Measurements from ENCODE around the gene SIPA1L2. TPM values are rescaled to one million over a fixed set of nuclear protein-coding genes. Genes with fewer than 3 reads are reported as not detected.

The SIPA1L2 gene
- total RNA-seq, 1 experiment from 2014 or later, result 12.5 TPM

DNA sequence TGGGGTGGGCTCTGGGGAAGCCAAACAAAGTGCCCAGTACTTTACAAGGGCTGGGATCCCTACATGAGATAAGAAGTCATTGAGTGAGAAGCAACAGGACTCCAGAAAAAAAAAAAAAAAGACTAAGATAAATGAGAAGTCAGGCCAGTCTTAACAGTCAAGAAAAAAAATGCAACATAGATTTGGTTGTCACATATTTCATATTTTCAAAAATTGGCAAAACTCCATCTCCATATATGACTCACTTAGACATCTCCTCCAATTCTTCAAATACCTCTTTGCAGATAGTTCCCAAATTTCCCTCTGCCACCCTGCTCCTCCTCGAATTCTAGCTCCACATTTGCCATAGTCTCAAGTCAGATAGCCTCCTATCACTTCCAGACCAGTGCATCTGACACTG, 20.9 kb upstream of the SIPA1L2 start:
- Histone ChIP-seq H3K4me2 (ENCODE audit: low read length) (no peak overlapping the region), H2AFZ (ENCODE audit: low read depth, low read length, poor library complexity, severe bottlenecking) (no peak overlapping the region), H3K9me2 (ENCODE audit: insufficient read depth) (no peaks in the 10 kb centered on the region), H3K36me3 (ENCODE audit: control insufficient read depth in 1 of 2, insufficient read depth in 2 of 2, low read length in 2 of 2) (no peaks in the 10 kb centered on the region), H4K20me1 (ENCODE audit: insufficient read depth) (no peaks in the 10 kb centered on the region), H3K27ac (ENCODE audit: low read depth, low read length) (no peak overlapping the region), H3K9me3 (ENCODE audit: control insufficient read depth in 1 of 2, insufficient read depth in 1 of 2, low read depth in 1 of 2, low read length in 2 of 2) (no peaks in the 10 kb centered on the region), H3K79me2 (ENCODE audit: insufficient read depth, low read length) (no peaks in the 10 kb centered on the region), H3K9ac (ENCODE audit: low read length) (no peak overlapping the region), H3K4me1 (ENCODE audit: control insufficient read depth in 1 of 2, insufficient read depth in 2 of 2, low read length in 2 of 2) (no peaks in the 10 kb centered on the region), H3K4me3 (replicated peaks in 1 of 2; ENCODE audit: low read depth in 1 of 2, low read length in 2 of 2) (no peak overlapping the region), H3K27me3 (ENCODE audit: insufficient read depth, low read length) (no peaks in the 10 kb centered on the region)
- intact Hi-C loops (cut with micrococcal nuclease), result no loop called here
- POLR2A ChIA-PET, result no interaction called here
- ATAC-seq, result no peak
- TF ChIP-seq, protein P1, sequence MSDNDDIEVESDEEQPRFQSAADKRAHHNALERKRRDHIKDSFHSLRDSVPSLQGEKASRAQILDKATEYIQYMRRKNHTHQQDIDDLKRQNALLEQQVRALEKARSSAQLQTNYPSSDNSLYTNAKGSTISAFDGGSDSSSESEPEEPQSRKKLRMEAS (IDR thresholded peaks at IDR 0.05), result no peak
- TF ChIP-seq SIN3A (IDR thresholded peaks at IDR 0.05; ENCODE audit: low read depth) (no peak), POLR2AphosphoS5 (IDR thresholded peaks at IDR 0.05; ENCODE audit: low read depth, low read length) (no peak), CBX3 (IDR thresholded peaks at IDR 0.05; ENCODE audit: low read depth) (no peak), REST (IDR thresholded peaks at IDR 0.05; ENCODE audit: low read depth) (no peak), CEBPB (IDR thresholded peaks at IDR 0.05; ENCODE audit: low read depth) (no peak), ELF1 (IDR thresholded peaks at IDR 0.05; ENCODE audit: borderline replicate concordance, low read depth) (no peak)
- TF ChIP-seq, protein P2, sequence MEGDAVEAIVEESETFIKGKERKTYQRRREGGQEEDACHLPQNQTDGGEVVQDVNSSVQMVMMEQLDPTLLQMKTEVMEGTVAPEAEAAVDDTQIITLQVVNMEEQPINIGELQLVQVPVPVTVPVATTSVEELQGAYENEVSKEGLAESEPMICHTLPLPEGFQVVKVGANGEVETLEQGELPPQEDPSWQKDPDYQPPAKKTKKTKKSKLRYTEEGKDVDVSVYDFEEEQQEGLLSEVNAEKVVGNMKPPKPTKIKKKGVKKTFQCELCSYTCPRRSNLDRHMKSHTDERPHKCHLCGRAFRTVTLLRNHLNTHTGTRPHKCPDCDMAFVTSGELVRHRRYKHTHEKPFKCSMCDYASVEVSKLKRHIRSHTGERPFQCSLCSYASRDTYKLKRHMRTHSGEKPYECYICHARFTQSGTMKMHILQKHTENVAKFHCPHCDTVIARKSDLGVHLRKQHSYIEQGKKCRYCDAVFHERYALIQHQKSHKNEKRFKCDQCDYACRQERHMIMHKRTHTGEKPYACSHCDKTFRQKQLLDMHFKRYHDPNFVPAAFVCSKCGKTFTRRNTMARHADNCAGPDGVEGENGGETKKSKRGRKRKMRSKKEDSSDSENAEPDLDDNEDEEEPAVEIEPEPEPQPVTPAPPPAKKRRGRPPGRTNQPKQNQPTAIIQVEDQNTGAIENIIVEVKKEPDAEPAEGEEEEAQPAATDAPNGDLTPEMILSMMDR (IDR thresholded peaks at IDR 0.05 in 2 of 3, conservative IDR thresholded peaks at IDR 0.05 in 1 of 3; ENCODE audit: borderline replicate concordance in 1 of 3, insufficient read depth in 1 of 3, low read depth in 2 of 3, low read length in 2 of 3), result no peak
- DNase-seq (ENCODE audit: low read depth, low spot score), result no peak
- RAD21 ChIA-PET (ENCODE audit: low non-redundant PET in 1 of 2, low total read pairs in 2 of 2, uncharacterized antibody in 2 of 2, unreplicated experiment in 2 of 2), result no interaction called here
- CTCF ChIA-PET, result no interaction called here
- no TSS peak for BruUV-seq (replicated peaks)

Data from HCT116 (cell line).